GM10248 (cell line): ENCODE data around the gene FLYWCH2.
A peak's percentile ranks its signal among the peaks of the same experiment; 100 is the strongest.

Experiments
- CTCF ChIA-PET: fragments of 300-600 bp; sonication (Branson Sonifier 250); formaldehyde crosslinking; extraction: SDS; loops from one replicate; lab custom pipeline; 2021; ENCODE audit warnings: antibody characterized with exemption; lab: Yijun Ruan, JAX
- POLR2A ChIA-PET: fragments of 350-650 bp; sonication (Branson Sonifier 250); formaldehyde crosslinking; extraction: SDS; loops from one replicate; lab custom pipeline; 2020; ENCODE audit warnings: antibody characterized with exemption; lab: Yijun Ruan, JAX
- DNase-seq: peaks from one replicate; pipeline ENCODE4 v3.0.0; 2012; ENCODE audit errors: extremely low spot score
- CTCF ChIP-seq: IDR thresholded peaks from 2 replicates; pipeline ENCODE4 v1.5.1; 2012; ENCODE audit warnings: mild to moderate bottlenecking, low read depth; ENCODE audit errors: extremely low read depth, missing control alignments, control extremely low read depth

Gene FLYWCH2

DNA sequence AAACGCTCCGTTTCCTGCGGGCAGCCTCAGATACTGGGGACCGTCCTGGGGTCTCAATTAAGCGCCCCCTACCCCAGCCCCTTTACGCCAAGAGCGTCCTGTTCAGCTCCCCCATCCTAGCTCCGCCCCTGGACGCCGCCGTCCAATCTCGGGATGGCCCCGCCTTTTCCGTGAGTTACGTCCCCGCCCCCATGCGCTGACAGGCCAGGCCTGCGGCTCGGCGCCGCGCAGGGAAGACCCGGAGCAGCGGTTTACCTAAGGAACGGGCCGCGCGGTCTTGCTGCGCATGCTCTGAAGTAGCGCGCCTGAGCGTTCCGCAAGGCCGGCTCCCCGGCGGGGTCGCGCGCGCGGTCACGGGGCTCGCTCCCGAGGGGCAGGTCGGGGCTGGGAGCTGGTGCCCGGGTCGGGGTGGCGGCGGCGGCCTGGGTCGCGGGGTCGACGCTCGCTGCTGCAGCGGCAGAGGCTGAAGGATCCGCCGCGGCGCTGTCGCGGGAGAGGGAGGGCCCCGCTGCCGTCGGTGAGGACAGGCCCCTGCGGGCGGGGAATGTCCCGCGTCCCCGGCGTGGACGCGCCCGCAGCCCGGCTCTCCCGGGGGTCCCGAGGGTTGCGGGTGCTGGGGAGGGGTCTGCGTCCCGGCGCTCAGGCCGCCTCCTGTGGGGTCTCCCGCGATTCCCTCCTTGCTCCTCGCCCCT is 28.8 kb downstream of the FLYWCH2 start, which contains the start of gene FLYWCH1:
TSS of gene FLYWCH1 (plus strand) at position 294 of the 692 bp plus-strand sequence. CDS start 17,755 bp downstream, outside the sequence.
- POLR2A ChIA-PET: interaction anchor here (0.5 to 1.3 kb wide), 2 partner anchors 29 to 1022 kb away, joined by 6 to 7 read pairs; partner anchors contain the start of gene FLYWCH2
- no peak for TF ChIP-seq CTCF
- CTCF ChIA-PET: interaction anchor here (1.0 to 11.3 kb wide), 13 partner anchors 9 to 1712 kb away, joined by 3 to 125 read pairs (median 4); partner anchors contain the start of gene FLYWCH2
- peak; percentile 96 for DNase-seq

DNA sequence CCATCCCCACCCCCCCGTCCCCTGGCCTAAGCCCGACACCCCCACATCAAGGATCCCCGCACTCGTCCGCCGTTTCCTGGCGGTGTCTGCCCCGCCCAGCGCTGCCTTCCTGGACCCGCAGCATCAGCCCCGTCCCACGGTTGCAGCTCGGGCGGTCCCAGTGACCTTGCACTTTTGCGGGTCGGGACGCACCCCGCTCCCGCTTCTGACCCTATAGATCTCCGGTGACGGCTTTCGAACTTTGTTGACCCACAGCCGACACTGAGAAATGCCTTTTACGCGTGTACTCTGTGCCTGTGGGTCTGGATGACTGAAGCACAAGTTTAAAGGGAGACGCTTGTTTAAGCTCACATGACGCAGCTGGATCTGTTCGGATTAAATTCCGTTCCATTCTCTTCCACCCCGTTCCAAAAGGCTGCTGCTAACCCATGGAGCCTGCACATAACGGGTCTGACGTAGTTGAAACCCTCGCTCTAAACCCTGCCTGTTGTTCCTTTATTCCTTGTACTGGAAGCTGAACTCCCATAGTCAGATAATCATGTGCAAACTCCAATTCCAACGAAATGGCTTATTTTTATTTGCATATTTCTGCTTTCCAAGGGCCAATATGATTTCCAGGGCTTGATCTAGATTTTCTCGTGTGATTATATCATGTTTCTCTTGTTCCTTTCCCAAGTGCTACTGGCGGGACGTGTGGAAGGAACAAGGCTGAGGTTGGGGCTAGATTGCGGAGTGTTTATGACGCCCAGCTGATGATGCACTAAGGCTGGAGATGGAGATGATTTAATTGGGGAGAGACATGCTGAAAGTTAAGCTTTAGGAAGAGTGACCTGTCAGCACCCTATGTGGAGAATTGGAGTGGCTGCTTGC is 29.6 kb downstream of the FLYWCH2 start:
- ChIA-PET POLR2A (interaction anchor here (1.3 kb wide), 1 partner anchor 30 kb away, joined by 6 read pairs; the partner anchor contains the start of gene FLYWCH2), CTCF (interaction anchor here (1.5 to 11.3 kb wide), 5 partner anchors 10 to 45 kb away, joined by 3 to 125 read pairs (median 11); no protein-coding TSS in a partner anchor)
- no peak for TF ChIP-seq CTCF
- DNase-seq: no peak

DNA sequence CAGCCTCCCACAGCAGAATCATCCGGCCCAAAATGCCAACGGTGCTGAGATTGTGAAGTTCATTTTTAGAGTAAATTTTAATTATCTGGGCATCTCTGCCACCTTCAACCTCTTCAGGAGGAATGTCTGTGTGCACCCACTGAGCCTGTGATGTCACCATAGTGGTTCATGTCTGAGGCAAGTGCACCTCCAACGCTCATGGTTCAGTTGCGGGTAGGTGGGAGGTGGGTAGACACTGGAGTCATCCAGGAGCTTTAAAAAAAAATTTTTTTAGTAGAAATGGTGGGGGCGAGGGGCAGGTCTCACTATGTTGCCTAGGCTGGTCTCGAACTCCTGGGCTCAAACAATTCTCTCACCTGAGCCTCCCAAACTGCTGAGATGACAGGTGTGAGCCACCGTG is 30.6 kb downstream of the FLYWCH2 start:
- ChIA-PET CTCF (interaction anchor here (1.9 to 11.3 kb wide), 3 partner anchors 10 to 46 kb away, joined by 11 to 125 read pairs (median 11); no protein-coding TSS in a partner anchor), POLR2A (no interaction called here)
- DNase-seq: no peak
- TF ChIP-seq CTCF: no peak

DNA sequence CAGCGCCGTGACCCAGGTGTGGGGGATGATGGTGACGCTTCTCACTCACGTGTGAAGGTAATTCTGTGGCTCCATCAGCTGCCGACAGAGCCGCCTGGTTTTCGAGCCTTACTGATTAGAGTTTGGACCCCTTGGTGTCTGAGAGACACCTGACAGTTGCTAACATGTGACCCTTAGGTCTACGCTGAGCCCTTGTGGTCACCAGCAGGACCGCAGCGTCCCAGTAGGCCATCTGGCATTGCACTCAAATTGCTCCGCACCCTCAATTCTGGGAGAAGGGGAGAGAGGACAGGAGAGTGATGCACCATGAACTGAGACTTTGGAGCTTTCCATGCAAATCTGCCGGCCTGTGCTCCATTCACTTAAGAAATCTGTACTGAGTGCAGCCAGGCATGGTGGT is 31.2 kb downstream of the FLYWCH2 start:
- TF ChIP-seq CTCF: no peak
- no peak for DNase-seq
- POLR2A ChIA-PET: no interaction called here
- CTCF ChIA-PET: interaction anchor here (11.3 kb wide), 1 partner anchor 9 kb away, joined by 125 read pairs; no protein-coding TSS in a partner anchor

DNA sequence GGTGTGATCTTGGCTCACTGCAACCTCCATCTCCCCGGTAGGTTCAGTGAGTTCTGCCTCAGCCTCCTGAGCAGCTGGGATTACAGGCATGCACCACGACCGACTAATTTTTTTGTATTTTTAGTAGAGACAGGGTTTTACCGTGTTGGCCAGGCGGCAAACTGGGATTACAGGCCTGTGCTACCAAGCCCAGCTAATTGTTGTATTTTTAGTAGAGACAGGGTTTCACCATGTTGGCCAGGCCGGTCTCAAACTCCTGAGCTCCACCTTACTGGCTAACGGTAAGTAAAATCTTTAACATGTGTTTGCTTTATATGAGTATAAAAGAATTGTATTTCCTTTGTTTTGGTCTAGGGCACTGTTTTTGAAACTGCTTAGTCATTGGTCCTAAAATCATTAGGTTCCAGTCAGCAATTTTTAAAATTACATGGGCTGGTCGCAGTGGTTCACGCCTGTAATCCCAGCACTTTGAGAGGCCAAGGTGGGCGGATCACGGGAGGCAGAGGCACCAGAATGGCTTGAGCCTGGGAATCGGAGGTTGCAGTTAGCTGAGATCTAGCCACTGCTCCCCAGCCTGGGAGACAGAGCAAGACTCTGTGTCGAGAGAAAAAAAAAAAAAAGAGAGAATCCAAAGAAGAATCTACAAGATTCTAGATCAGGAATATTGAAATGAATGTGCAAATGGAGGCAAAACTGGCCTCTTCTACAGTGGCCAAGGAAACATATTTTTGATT is 32.3 kb downstream of the FLYWCH2 start:
- TF ChIP-seq CTCF: no peak
- ChIA-PET CTCF (interaction anchor here (0.7 to 11.3 kb wide), 2 partner anchors 8 to 41 kb away, joined by 3 to 125 read pairs; no protein-coding TSS in a partner anchor), POLR2A (no interaction called here)
- DNase-seq: no peak
